Midbrain (tissue), 1 donor: ENCODE data around the gene GABRR1.
"Not testable (repeated sequence)": the region's sequence is repeated elsewhere in the genome, so short reads cannot be mapped to it uniquely, and the experiment has no call there.

Source experiments
- DNase-seq: peaks from one replicate; lab custom pipeline; 2025; lab: John Stamatoyannopoulos, UW

GABRR1 gene

GRCh38 chr6:89217299-89217910 is at the start of gene GABRR1:
TSS of gene GABRR1 (minus strand) at chr6:89217358. CDS start at chr6:89217322, 36 bp downstream.
- DNase-seq = no peak

- DNase-seq = no peak
These were observed 47.1 kb upstream of the GABRR1 start for GRCh38 chr6:89264296-89264695.

GRCh38 chr6:89260832-89261231 is 43.7 kb upstream of the GABRR1 start:
- DNase-seq = no peak

GRCh38 chr6:89260310-89260709 is 43.2 kb upstream of the GABRR1 start:
- no peak for DNase-seq

GRCh38 chr6:89258912-89259311 is 41.8 kb upstream of the GABRR1 start:
- DNase-seq = no peak

- no peak for DNase-seq
These were observed 40.6 kb upstream of the GABRR1 start for GRCh38 chr6:89257781-89258180.

- no peak for DNase-seq
These were observed 40.2 kb upstream of the GABRR1 start for GRCh38 chr6:89257346-89257745.

- DNase-seq = no peak
These were observed 38.3 kb upstream of the GABRR1 start for GRCh38 chr6:89255417-89255816.

GRCh38 chr6:89254569-89254968 is 37.4 kb upstream of the GABRR1 start:
- DNase-seq = no peak

GRCh38 chr6:89252907-89253306 is 35.7 kb upstream of the GABRR1 start:
- no peak for DNase-seq

GRCh38 chr6:89251976-89252375 is 34.8 kb upstream of the GABRR1 start:
- no peak for DNase-seq

GRCh38 chr6:89251170-89251569 is 34.0 kb upstream of the GABRR1 start:
- DNase-seq = no peak

GRCh38 chr6:89250239-89250638 is 33.1 kb upstream of the GABRR1 start:
- DNase-seq = no peak

GRCh38 chr6:89244241-89244985 is 27.3 kb upstream of the GABRR1 start:
- no peak for DNase-seq

GRCh38 chr6:89243331-89243629 is 26.1 kb upstream of the GABRR1 start:
- no peak for DNase-seq

GRCh38 chr6:89242574-89243330 is 25.6 kb upstream of the GABRR1 start:
- DNase-seq = no peak

GRCh38 chr6:89239338-89239737 is 22.2 kb upstream of the GABRR1 start:
- no peak for DNase-seq

GRCh38 chr6:89237158-89237557 is 20.0 kb upstream of the GABRR1 start:
- no peak for DNase-seq

- not testable (repeated sequence) for DNase-seq
These were observed 16.4 kb upstream of the GABRR1 start for GRCh38 chr6:89233605-89234004.

- no peak for DNase-seq
These were observed 5.5 kb upstream of the GABRR1 start for GRCh38 chr6:89222712-89223039.

- no peak for DNase-seq
These were observed 5.0 kb upstream of the GABRR1 start for GRCh38 chr6:89221971-89222711.

GRCh38 chr6:89221129-89221528 is 4.0 kb upstream of the GABRR1 start:
- no peak for DNase-seq

- DNase-seq = no peak
These were observed 747 bp downstream of the GABRR1 start for GRCh38 chr6:89216411-89216810.
